ENCODE data around the gene FRAS1. TPM values are rescaled to one million over a fixed set of nuclear protein-coding genes. Genes with fewer than 3 reads are reported as not detected.

Gene FRAS1
- total and polyA plus RNA-seq, 2 donors (not counting 1 experiment from before 2014, with no cell fraction given), result 0.30 to 0.66 TPM

DNA sequence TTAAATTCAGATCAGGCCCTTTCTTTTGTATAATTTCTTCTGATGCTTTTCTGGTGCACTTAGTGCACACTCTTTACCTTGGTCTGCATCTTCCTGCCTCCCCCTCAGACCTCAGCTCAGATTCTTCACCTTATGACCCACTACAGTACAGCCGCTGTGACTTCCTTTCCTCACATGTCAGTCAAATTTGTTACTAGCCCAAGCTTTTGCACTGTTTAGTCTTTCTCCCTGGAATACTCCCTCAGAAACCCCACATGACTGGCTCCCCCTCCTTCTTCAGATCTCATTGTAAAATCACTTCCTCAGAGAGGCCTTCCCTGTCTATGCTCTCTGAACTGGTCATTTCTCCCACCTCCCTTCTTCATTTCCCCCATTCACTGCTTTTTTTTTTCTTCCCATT is 132.9 kb downstream of the FRAS1 start:
- DNase-seq (ENCODE audit: low read depth in 2 of 2), result no peak
- Histone ChIP-seq H3K4me2 (ENCODE audit: extremely low read depth, insufficient read depth, low read length) (no peak overlapping the region), H4K20me1 (ENCODE audit: control insufficient read depth, extremely low read depth, insufficient read depth, low read length) (no peaks in the 10 kb centered on the region), H3K27me3 (ENCODE audit: control insufficient read depth, insufficient read depth, low read length) (no peaks in the 10 kb centered on the region), H2AFZ (ENCODE audit: low read length) (no peak overlapping the region), H3K4me3 (replicated peaks in 1 of 4; ENCODE audit: control extremely low read depth in 1 of 4, insufficient read depth in 1 of 4, low read depth in 3 of 4, low read length in 4 of 4) (no peak overlapping the region), H3K36me3 (ENCODE audit: control insufficient read depth, insufficient read depth, low read length) (no peaks in the 10 kb centered on the region), H3K4me1 (ENCODE audit: control insufficient read depth, extremely low read depth, insufficient read depth, low read length) (no peaks in the 10 kb centered on the region), H3K27ac (ENCODE audit: insufficient read depth, low read length) (no peak overlapping the region), H3K79me2 (ENCODE audit: control insufficient read depth, insufficient read depth, low read length) (no peaks in the 10 kb centered on the region), H3K9me3 (ENCODE audit: control insufficient read depth, insufficient read depth, low read depth, low read length) (no peaks in the 10 kb centered on the region), H3K9ac (ENCODE audit: insufficient read depth, low read length) (no peak overlapping the region)
- no peak for TF ChIP-seq EZH2 (IDR thresholded peaks at IDR 0.05; ENCODE audit: low read length, missing control alignments)
- TF ChIP-seq, protein P1, sequence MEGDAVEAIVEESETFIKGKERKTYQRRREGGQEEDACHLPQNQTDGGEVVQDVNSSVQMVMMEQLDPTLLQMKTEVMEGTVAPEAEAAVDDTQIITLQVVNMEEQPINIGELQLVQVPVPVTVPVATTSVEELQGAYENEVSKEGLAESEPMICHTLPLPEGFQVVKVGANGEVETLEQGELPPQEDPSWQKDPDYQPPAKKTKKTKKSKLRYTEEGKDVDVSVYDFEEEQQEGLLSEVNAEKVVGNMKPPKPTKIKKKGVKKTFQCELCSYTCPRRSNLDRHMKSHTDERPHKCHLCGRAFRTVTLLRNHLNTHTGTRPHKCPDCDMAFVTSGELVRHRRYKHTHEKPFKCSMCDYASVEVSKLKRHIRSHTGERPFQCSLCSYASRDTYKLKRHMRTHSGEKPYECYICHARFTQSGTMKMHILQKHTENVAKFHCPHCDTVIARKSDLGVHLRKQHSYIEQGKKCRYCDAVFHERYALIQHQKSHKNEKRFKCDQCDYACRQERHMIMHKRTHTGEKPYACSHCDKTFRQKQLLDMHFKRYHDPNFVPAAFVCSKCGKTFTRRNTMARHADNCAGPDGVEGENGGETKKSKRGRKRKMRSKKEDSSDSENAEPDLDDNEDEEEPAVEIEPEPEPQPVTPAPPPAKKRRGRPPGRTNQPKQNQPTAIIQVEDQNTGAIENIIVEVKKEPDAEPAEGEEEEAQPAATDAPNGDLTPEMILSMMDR (conservative IDR thresholded peaks at IDR 0.05 in 1 of 2, IDR thresholded peaks at IDR 0.05 in 1 of 2; ENCODE audit: low read depth in 1 of 2, low read length in 2 of 2), result no peak

DNA sequence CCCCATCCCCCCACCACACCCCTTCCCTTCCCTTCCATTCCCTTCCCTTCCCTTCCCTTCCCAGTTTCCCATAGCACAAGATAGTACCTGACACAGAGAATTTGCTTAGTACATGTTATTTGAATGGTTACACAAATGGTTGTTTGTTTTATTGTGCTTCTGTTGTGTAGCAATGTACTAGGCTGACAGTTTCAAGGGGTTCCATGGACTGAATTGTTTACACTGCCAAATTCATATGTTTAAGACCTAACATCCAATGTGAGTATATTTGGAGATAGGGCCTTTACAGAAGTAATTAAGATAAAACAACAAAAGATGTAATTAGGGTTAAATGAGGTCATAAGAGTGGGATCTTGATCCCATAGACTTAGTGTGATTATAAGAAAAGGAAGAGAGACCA is 133.5 kb downstream of the FRAS1 start:
- no peak for TF ChIP-seq EZH2 (IDR thresholded peaks at IDR 0.05; ENCODE audit: low read length, missing control alignments)
- TF ChIP-seq, protein P1 (conservative IDR thresholded peaks at IDR 0.05 in 1 of 2, IDR thresholded peaks at IDR 0.05 in 1 of 2; ENCODE audit: low read depth in 1 of 2, low read length in 2 of 2), result no peak
- Histone ChIP-seq H3K27me3 (ENCODE audit: control insufficient read depth, insufficient read depth, low read length) (no peaks in the 10 kb centered on the region), H3K4me2 (ENCODE audit: extremely low read depth, insufficient read depth, low read length) (no peak overlapping the region), H3K36me3 (ENCODE audit: control insufficient read depth, insufficient read depth, low read length) (no peaks in the 10 kb centered on the region), H3K9ac (ENCODE audit: insufficient read depth, low read length) (no peak overlapping the region), H2AFZ (ENCODE audit: low read length) (no peak overlapping the region), H3K4me3 (replicated peaks in 1 of 4; ENCODE audit: control extremely low read depth in 1 of 4, insufficient read depth in 1 of 4, low read depth in 3 of 4, low read length in 4 of 4) (no peak overlapping the region), H3K79me2 (ENCODE audit: control insufficient read depth, insufficient read depth, low read length) (no peaks in the 10 kb centered on the region), H3K27ac (ENCODE audit: insufficient read depth, low read length) (no peak overlapping the region), H3K9me3 (ENCODE audit: control insufficient read depth, insufficient read depth, low read depth, low read length) (no peaks in the 10 kb centered on the region), H4K20me1 (ENCODE audit: control insufficient read depth, extremely low read depth, insufficient read depth, low read length) (no peaks in the 10 kb centered on the region), H3K4me1 (ENCODE audit: control insufficient read depth, extremely low read depth, insufficient read depth, low read length) (no peaks in the 10 kb centered on the region)
- DNase-seq (ENCODE audit: low read depth in 2 of 2), result no peak

DNA sequence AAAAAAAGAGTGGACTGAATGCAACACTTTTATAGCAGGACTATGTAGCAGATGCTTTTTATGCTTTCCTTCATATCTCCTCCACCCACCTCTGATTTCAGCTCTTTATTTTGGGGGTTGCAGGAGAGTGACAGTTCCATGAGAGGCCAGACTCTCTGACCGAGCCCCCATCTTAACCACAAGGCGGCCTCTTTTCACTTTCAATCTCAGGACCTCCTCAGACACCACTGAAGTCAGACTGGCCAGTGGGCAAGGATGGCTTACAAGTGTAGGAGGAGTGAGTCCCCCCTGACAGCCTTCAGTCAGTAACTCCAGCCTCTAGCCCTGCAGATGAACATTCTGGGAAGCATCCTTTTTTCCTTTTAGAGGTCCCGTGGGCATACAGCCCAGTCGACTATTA is 140.8 kb downstream of the FRAS1 start:
- H2AFZ ChIP-seq (ENCODE audit: low read length), result no peak overlapping the region
- no peaks in the 10 kb centered on the region for H3K27me3 ChIP-seq (ENCODE audit: control insufficient read depth, insufficient read depth, low read length)
- H3K36me3 ChIP-seq (ENCODE audit: control insufficient read depth, insufficient read depth, low read length), result no peaks in the 10 kb centered on the region
- no peak overlapping the region for H3K4me3 ChIP-seq (replicated peaks in 1 of 4; ENCODE audit: control extremely low read depth in 1 of 4, insufficient read depth in 1 of 4, low read depth in 3 of 4, low read length in 4 of 4)
- H3K79me2 ChIP-seq (ENCODE audit: control insufficient read depth, insufficient read depth, low read length), result no peaks in the 10 kb centered on the region
- H3K4me2 ChIP-seq (ENCODE audit: extremely low read depth, insufficient read depth, low read length), result no peak overlapping the region
- no peak overlapping the region for H3K9ac ChIP-seq (ENCODE audit: insufficient read depth, low read length)
- DNase-seq (ENCODE audit: low read depth in 2 of 2), result no peak
- no peaks in the 10 kb centered on the region for H4K20me1 ChIP-seq (ENCODE audit: control insufficient read depth, extremely low read depth, insufficient read depth, low read length)
- H3K27ac ChIP-seq (ENCODE audit: insufficient read depth, low read length), result no peak overlapping the region
- H3K4me1 ChIP-seq (ENCODE audit: control insufficient read depth, extremely low read depth, insufficient read depth, low read length), result no peaks in the 10 kb centered on the region
- TF ChIP-seq EZH2 (IDR thresholded peaks at IDR 0.05; ENCODE audit: low read length, missing control alignments), result no peak
- TF ChIP-seq, protein P1 (conservative IDR thresholded peaks at IDR 0.05 in 1 of 2, IDR thresholded peaks at IDR 0.05 in 1 of 2; ENCODE audit: low read depth in 1 of 2, low read length in 2 of 2), result no peak
- H3K9me3 ChIP-seq (ENCODE audit: control insufficient read depth, insufficient read depth, low read depth, low read length), result no peaks in the 10 kb centered on the region

Measured in fibroblast of lung (primary cell).